ENCODE data around the gene RXFP2.

DNA sequence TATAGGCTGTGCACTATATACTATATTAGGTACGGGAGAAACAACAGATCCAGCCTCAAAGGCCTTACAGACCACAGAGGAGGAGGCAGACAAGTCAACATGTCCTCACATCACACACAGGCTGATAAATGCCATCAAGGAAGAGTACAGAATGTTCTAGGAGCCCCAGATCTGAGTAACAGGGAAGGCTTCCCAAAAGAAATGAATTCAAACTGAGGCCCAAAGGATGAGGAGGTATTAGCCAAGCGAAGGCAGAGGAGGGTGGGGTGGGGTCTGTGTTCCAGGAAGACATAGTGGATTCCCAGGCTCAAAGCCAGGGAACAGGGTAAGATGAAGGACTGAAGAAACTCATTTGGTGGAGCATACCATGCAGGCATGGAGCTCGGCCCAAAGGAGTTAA, 55.1 kb downstream of the RXFP2 start:
- TF ChIP-seq EZH2 (IDR thresholded peaks at IDR 0.05; ENCODE audit: insufficient read depth, poor library complexity, severe bottlenecking) (no peak), EZH2phosphoT487 (IDR thresholded peaks at IDR 0.05; ENCODE audit: insufficient read depth, low read depth) (no peak)

Measured in GM23248 (cell line).